ENCODE measurements around the gene GART.

Gene GART

DNA sequence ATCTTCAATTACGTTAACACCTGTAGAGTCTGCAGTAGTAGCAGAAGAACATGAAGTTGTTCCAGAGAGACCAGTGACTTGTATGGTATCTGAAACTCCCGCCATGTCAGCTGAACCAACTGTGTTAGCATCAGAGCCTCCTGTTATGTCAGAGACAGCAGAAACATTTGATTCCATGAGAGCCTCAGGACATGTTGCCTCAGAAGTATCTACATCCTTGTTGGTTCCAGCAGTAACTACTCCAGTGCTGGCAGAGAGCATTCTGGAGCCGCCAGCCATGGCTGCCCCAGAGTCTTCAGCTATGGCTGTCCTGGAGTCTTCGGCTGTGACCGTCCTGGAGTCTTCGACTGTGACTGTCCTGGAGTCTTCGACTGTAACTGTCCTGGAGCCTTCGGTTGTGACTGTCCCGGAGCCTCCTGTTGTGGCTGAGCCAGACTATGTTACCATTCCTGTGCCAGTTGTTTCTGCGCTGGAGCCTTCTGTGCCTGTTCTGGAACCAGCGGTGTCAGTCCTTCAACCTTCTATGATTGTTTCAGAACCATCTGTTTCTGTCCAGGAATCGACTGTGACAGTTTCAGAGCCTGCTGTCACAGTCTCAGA, 11.2 kb upstream of the GART start:
- TF ChIP-seq, protein P1, sequence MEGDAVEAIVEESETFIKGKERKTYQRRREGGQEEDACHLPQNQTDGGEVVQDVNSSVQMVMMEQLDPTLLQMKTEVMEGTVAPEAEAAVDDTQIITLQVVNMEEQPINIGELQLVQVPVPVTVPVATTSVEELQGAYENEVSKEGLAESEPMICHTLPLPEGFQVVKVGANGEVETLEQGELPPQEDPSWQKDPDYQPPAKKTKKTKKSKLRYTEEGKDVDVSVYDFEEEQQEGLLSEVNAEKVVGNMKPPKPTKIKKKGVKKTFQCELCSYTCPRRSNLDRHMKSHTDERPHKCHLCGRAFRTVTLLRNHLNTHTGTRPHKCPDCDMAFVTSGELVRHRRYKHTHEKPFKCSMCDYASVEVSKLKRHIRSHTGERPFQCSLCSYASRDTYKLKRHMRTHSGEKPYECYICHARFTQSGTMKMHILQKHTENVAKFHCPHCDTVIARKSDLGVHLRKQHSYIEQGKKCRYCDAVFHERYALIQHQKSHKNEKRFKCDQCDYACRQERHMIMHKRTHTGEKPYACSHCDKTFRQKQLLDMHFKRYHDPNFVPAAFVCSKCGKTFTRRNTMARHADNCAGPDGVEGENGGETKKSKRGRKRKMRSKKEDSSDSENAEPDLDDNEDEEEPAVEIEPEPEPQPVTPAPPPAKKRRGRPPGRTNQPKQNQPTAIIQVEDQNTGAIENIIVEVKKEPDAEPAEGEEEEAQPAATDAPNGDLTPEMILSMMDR (conservative IDR thresholded peaks at IDR 0.05; ENCODE audit: low read depth, low read length): no peak
- H3K4me3 ChIP-seq (ENCODE audit: low read length): no peak overlapping the region
- no peak for DNase-seq (ENCODE audit: low read depth)

DNA sequence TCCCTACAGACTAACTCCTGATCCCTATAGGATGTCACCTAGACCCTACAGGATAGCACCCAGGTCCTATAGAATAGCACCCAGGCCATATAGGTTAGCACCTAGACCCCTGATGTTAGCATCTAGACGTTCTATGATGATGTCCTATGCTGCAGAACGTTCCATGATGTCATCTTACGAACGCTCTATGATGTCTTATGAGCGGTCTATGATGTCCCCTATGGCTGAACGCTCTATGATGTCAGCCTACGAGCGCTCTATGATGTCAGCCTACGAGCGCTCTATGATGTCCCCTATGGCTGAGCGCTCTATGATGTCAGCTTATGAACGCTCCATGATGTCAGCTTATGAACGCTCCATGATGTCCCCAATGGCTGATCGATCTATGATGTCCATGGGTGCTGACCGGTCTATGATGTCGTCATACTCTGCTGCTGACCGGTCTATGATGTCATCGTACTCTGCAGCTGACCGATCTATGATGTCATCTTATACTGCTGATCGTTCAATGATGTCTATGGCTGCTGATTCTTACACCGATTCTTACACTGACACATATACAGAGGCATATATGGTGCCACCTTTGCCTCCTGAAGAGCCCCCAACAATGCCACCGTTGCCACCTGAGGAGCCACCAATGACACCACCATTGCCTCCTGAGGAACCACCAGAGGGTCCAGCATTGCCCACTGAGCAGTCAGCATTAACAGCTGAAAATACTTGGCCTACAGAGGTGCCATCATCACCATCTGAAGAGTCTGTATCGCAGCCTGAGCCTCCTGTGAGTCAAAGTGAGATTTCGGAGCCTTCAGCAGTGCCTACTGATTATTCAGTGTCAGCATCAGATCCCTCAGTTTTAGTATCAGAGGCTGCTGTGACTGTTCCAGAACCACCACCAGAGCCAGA, 10.4 kb upstream of the GART start:
- TF ChIP-seq, protein P1 (conservative IDR thresholded peaks at IDR 0.05; ENCODE audit: low read depth, low read length): no peak
- no peak overlapping the region for H3K4me3 ChIP-seq (ENCODE audit: low read length)
- DNase-seq (ENCODE audit: low read depth): no peak

DNA sequence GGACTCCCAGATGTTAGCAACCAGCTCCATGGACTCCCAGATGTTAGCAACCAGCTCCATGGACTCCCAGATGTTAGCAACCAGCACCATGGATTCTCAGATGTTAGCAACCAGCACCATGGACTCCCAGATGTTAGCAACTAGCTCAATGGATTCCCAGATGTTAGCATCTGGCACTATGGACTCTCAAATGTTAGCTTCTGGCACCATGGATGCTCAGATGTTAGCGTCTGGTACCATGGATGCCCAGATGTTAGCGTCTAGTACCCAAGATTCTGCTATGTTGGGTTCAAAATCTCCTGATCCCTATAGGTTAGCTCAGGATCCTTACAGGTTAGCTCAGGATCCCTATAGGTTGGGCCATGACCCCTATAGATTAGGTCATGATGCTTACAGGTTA, 9.7 kb upstream of the GART start:
- H3K4me3 ChIP-seq (ENCODE audit: low read length): no peak overlapping the region
- no peak for DNase-seq (ENCODE audit: low read depth)
- TF ChIP-seq, protein P1 (conservative IDR thresholded peaks at IDR 0.05; ENCODE audit: low read depth, low read length): no peak

DNA sequence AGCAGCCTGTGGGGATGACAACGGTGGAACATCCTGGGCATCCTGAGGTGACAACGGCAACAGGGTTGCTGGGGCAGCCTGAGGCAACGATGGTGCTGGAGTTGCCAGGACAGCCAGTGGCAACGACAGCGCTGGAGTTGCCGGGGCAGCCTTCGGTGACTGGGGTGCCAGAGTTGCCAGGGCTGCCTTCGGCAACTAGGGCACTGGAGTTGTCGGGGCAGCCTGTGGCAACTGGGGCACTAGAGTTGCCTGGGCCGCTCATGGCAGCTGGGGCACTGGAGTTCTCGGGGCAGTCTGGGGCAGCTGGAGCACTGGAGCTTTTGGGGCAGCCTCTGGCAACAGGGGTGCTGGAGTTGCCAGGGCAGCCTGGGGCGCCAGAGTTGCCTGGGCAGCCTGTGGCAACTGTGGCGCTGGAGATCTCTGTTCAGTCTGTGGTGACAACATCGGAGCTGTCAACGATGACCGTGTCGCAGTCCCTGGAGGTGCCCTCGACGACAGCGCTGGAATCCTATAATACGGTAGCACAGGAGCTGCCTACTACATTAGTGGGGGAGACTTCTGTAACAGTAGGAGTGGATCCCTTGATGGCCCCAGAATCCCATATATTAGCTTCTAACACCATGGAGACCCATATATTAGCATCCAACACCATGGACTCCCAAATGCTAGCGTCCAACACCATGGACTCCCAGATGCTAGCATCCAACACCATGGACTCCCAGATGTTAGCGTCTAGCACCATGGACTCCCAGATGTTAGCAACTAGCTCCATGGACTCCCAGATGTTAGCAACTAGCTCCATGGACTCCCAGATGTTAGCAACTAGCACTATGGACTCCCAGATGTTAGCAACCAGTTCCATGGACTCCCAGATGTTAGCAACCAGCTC, 9.1 kb upstream of the GART start:
- TF ChIP-seq, protein P1 (conservative IDR thresholded peaks at IDR 0.05; ENCODE audit: low read depth, low read length): no peak
- H3K4me3 ChIP-seq (ENCODE audit: low read length): no peak overlapping the region
- DNase-seq (ENCODE audit: low read depth): no peak

DNA sequence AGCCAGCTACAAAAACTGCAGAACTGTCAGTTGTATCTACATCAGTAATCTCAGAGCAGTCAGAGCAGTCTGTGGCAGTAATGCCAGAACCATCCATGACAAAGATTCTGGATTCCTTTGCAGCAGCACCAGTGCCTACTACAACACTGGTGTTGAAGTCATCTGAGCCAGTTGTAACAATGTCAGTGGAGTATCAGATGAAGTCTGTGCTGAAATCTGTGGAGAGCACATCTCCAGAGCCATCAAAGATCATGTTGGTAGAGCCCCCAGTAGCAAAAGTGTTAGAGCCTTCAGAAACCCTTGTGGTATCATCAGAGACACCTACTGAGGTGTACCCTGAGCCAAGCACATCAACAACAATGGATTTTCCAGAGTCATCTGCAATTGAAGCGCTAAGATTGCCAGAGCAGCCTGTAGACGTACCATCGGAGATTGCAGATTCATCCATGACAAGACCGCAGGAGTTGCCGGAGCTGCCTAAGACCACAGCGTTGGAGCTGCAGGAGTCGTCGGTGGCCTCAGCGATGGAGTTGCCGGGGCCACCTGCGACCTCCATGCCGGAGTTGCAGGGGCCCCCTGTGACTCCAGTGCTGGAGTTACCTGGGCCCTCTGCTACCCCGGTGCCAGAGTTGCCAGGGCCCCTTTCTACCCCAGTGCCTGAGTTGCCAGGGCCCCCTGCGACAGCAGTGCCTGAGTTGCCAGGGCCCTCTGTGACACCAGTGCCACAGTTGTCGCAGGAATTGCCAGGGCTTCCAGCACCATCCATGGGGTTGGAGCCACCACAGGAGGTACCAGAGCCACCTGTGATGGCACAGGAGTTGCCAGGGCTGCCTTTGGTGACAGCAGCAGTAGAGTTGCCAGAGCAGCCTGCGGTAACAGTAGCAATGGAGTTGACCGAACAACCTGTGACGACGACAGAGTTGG, 8.2 kb upstream of the GART start:
- TF ChIP-seq, protein P1 (conservative IDR thresholded peaks at IDR 0.05; ENCODE audit: low read depth, low read length): no peak
- DNase-seq (ENCODE audit: low read depth): no peak
- no peak overlapping the region for H3K4me3 ChIP-seq (ENCODE audit: low read length)

DNA sequence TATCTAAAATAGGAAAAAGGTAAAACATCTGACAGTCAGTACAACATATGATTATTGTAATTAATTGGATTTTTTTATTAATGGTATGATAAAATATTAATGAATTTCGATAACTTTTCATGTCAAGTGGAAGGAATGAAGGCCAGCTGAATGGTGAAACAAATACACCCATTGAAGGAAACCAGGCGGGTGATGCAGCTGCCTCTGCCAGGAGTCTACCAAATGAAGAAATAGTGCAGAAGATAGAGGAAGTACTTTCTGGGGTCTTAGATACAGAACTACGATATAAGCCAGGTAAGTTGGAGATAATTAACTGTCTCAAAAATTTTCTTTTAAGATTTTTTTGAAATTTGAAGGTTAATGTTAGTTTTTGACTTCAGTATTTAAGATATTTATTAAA, 4.2 kb upstream of the GART start:
- H3K4me3 ChIP-seq (ENCODE audit: low read length): no peak overlapping the region
- no peak for DNase-seq (ENCODE audit: low read depth)

More for the DNA sequence above, 4.2 kb upstream of the GART start:
- TF ChIP-seq, protein P1 (conservative IDR thresholded peaks at IDR 0.05; ENCODE audit: low read depth, low read length): no peak

Measured in retinal pigment epithelial cell (primary cell).